GM23338 (cell line): ENCODE data around the gene RASSF4. TPM values are rescaled to one million over a fixed set of nuclear protein-coding genes. Genes with fewer than 3 reads are reported as not detected.

Source experiments
- ATAC-seq: fragments of 200-7000 bp; cut with Tn5 transposase; 3 replicates; pipeline ENCODE4 v1.9.1; 2020
- DNase-seq: peaks from one replicate; pipeline ENCODE4 v3.0.0-alpha.2; 2015; ENCODE audit warnings: low spot score
- H2AFZ ChIP-seq: fragments of 200-600 bp; sonication (generic); 2 replicates; pipeline ENCODE4 v1.8.0; 2016; ENCODE audit warnings: antibody characterized with exemption, mild to moderate bottlenecking, moderate library complexity
- H3F3A ChIP-seq: fragments of 200-600 bp; sonication (generic); replicated peaks from 2 replicates; pipeline ENCODE4 v1.8.0; 2017; ENCODE audit warnings: antibody characterized with exemption, mixed run types, low read depth
- H3K27ac ChIP-seq: fragments of 200-600 bp; sonication (generic); 2 replicates; pipeline ENCODE4 v1.6.1; 2016; ENCODE audit warnings: low read depth
- H3K27me3 ChIP-seq: fragments of 200-600 bp; sonication (generic); 2 replicates; pipeline ENCODE4 v1.8.0; 2016; ENCODE audit warnings: mild to moderate bottlenecking, mixed run types, moderate library complexity; ENCODE audit not compliant: insufficient read depth
- H3K36me3 ChIP-seq: fragments of 200-600 bp; sonication (generic); 2 replicates; pipeline ENCODE4 v1.8.0; 2016; ENCODE audit warnings: mild to moderate bottlenecking; ENCODE audit not compliant: insufficient read depth
- H3K4me1 ChIP-seq: fragments of 200-600 bp; sonication (generic); 2 replicates; pipeline ENCODE4 v1.8.0; 2016; ENCODE audit warnings: mild to moderate bottlenecking, moderate library complexity; ENCODE audit not compliant: insufficient read depth
- H3K4me2 ChIP-seq: fragments of 200-600 bp; sonication (generic); 2 replicates; pipeline ENCODE4 v1.7.1; 2017; ENCODE audit warnings: mixed run types
- H3K4me3 ChIP-seq: fragments of 200-600 bp; sonication (generic); 2 replicates; pipeline ENCODE4 v1.6.1; 2016; ENCODE audit warnings: mixed run types
- H3K79me2 ChIP-seq: fragments of 200-600 bp; sonication (generic); replicated peaks from 2 replicates; pipeline ENCODE4 v1.8.0; 2017; ENCODE audit warnings: mild to moderate bottlenecking; ENCODE audit not compliant: insufficient read depth
- H3K9me2 ChIP-seq: fragments of 200-600 bp; sonication (generic); 2 replicates; pipeline ENCODE4 v1.8.0; 2017; ENCODE audit not compliant: insufficient read depth
- H4K20me1 ChIP-seq: fragments of 200-600 bp; sonication (generic); replicated peaks from 2 replicates; pipeline ENCODE4 v1.8.0; 2017; ENCODE audit warnings: mild to moderate bottlenecking; ENCODE audit not compliant: insufficient read depth
- H3K27ac Mint-ChIP-seq: 2 replicates; pipeline ENCODE4 v1.8.0; 2020; ENCODE audit warnings: inconsistent platforms, mild to moderate bottlenecking, moderate library complexity, mixed read lengths
- H3K27me3 Mint-ChIP-seq: 3 replicates; pipeline ENCODE4 v1.8.0; 2022; ENCODE audit warnings: low read depth, mild to moderate bottlenecking, moderate library complexity, mixed read lengths, inconsistent platforms; ENCODE audit not compliant: insufficient read depth, poor library complexity
- H3K36me3 Mint-ChIP-seq: 3 replicates; pipeline ENCODE4 v1.8.0; 2021; ENCODE audit warnings: low read depth, mild to moderate bottlenecking, inconsistent platforms, moderate library complexity, mixed read lengths
- H3K4me1 Mint-ChIP-seq: 3 replicates; pipeline ENCODE4 v1.8.0; 2020; ENCODE audit warnings: mild to moderate bottlenecking, inconsistent platforms, mixed read lengths
- H3K4me3 Mint-ChIP-seq: 3 replicates; pipeline ENCODE4 v1.8.0; 2021; ENCODE audit warnings: moderate library complexity, mild to moderate bottlenecking, inconsistent platforms, mixed read lengths
- H3K9me3 Mint-ChIP-seq: 3 replicates; pipeline ENCODE4 v1.8.0; 2020; ENCODE audit warnings: moderate library complexity, mild to moderate bottlenecking, inconsistent platforms, mixed read lengths
- CREB1 ChIP-seq: fragments of 250-450 bp; sonication (Bioruptor Pico); IDR thresholded peaks from 2 replicates; pipeline ENCODE4 v1.5.0; 2020; ENCODE audit warnings: low read depth, mild to moderate bottlenecking, moderate library complexity
- EZH2 ChIP-seq: fragments of 200-600 bp; sonication (generic); IDR thresholded peaks from one replicate; pipeline ENCODE4 v1.8.0; 2017; ENCODE audit warnings: antibody characterized with exemption, mild to moderate bottlenecking, low read depth; ENCODE audit not compliant: unreplicated experiment
- POLR2AphosphoS5 ChIP-seq: IDR thresholded peaks from 2 replicates; pipeline ENCODE4 v1.6.1; 2016; ENCODE audit warnings: antibody characterized with exemption, low read depth
- ZNF114 ChIP-seq: fragments of 250-450 bp; sonication (Bioruptor Pico); IDR thresholded peaks from 2 replicates; pipeline ENCODE4 v1.5.0; 2020; ENCODE audit warnings: mild to moderate bottlenecking, moderate library complexity
- polyA plus RNA-seq: library from polyadenylated mRNA; unstranded; fragments of >200 nt; fragmentation: Nextera tagmentation; extraction: Ambion mirVana; gene quantifications from 2 replicates; pipeline ENCODE4 v1.2.1, GENCODE V29; 2016
- total RNA-seq: library from RNA; depleted of rRNA; stranded (reverse); fragments of >200 nt; shearing (Covaris generic); gene quantifications from 2 replicates; pipeline ENCODE4 v1.2.3, GENCODE V29; 2014
- TF ChIP-seq, protein P1 (sequence below): fragments of 250-450 bp; sonication (Bioruptor Pico); IDR thresholded peaks from 2 replicates; pipeline ENCODE4 v1.5.0; 2020; ENCODE audit warnings: mild to moderate bottlenecking, moderate library complexity

Gene RASSF4
- total and polyA plus RNA-seq, 2 experiments from 2014 or later = 12.4 to 13.6 TPM

DNA sequence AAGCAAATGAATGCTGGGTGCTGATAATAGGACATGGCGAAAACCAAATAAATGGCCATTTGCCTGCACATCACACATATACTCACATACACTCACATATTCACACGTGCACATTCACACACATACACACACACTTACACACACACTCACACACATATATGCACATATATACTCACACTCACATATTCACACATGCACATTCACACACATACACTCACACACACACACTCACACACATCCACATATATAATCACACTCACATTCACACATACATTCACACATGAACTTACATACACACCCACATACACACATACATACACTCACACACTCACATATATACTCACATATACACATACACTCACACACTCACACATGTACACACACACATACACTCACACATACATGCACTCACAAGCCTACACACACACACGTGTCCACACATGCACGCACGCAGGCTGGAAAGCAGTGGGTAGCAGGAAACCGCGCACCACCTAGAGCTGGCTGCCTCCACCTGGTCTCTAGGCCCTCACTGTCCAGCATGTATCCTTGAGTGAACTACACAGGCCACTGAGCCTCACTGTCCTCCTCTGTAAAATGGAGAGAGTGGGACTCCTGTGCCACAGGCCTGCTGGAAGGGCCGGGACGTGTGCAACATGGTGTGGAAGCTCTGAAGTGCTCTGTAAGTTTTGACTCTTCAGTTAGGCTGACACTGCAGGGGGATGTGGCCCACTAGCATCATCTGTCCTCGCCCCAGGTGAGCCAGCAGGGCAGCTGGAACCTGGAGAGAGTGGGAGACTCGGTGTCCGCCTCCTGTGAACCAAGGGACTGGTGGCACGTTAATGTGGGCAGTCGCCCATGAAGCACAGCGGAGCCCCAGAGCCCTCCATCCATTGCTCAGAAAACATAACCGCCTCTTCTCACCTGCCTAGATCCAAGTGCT, 33.5 kb upstream of the RASSF4 start (continued):
- TF ChIP-seq, protein P1, sequence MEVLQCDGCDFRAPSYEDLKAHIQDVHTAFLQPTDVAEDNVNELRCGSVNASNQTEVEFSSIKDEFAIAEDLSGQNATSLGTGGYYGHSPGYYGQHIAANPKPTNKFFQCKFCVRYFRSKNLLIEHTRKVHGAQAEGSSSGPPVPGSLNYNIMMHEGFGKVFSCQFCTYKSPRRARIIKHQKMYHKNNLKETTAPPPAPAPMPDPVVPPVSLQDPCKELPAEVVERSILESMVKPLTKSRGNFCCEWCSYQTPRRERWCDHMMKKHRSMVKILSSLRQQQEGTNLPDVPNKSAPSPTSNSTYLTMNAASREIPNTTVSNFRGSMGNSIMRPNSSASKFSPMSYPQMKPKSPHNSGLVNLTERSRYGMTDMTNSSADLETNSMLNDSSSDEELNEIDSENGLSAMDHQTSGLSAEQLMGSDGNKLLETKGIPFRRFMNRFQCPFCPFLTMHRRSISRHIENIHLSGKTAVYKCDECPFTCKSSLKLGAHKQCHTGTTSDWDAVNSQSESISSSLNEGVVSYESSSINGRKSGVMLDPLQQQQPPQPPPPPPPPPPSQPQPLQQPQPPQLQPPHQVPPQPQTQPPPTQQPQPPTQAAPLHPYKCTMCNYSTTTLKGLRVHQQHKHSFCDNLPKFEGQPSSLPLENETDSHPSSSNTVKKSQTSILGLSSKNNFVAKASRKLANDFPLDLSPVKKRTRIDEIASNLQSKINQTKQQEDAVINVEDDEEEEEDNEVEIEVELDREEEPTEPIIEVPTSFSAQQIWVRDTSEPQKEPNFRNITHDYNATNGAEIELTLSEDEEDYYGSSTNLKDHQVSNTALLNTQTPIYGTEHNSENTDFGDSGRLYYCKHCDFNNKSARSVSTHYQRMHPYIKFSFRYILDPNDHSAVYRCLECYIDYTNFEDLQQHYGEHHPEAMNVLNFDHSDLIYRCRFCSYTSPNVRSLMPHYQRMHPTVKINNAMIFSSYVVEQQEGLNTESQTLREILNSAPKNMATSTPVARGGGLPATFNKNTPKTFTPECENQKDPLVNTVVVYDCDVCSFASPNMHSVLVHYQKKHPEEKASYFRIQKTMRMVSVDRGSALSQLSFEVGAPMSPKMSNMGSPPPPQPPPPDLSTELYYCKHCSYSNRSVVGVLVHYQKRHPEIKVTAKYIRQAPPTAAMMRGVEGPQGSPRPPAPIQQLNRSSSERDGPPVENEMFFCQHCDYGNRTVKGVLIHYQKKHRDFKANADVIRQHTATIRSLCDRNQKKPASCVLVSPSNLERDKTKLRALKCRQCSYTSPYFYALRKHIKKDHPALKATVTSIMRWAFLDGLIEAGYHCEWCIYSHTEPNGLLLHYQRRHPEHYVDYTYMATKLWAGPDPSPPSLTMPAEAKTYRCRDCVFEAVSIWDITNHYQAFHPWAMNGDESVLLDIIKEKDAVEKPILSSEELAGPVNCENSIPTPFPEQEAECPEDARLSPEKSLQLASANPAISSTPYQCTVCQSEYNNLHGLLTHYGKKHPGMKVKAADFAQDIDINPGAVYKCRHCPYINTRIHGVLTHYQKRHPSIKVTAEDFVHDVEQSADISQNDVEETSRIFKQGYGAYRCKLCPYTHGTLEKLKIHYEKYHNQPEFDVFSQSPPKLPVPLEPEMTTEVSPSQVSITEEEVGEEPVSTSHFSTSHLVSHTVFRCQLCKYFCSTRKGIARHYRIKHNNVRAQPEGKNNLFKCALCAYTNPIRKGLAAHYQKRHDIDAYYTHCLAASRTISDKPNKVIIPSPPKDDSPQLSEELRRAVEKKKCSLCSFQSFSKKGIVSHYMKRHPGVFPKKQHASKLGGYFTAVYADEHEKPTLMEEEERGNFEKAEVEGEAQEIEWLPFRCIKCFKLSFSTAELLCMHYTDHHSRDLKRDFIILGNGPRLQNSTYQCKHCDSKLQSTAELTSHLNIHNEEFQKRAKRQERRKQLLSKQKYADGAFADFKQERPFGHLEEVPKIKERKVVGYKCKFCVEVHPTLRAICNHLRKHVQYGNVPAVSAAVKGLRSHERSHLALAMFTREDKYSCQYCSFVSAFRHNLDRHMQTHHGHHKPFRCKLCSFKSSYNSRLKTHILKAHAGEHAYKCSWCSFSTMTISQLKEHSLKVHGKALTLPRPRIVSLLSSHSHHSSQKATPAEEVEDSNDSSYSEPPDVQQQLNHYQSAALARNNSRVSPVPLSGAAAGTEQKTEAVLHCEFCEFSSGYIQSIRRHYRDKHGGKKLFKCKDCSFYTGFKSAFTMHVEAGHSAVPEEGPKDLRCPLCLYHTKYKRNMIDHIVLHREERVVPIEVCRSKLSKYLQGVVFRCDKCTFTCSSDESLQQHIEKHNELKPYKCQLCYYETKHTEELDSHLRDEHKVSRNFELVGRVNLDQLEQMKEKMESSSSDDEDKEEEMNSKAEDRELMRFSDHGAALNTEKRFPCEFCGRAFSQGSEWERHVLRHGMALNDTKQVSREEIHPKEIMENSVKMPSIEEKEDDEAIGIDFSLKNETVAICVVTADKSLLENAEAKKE = no peak
- TF ChIP-seq POLR2AphosphoS5 = no peak

DNA sequence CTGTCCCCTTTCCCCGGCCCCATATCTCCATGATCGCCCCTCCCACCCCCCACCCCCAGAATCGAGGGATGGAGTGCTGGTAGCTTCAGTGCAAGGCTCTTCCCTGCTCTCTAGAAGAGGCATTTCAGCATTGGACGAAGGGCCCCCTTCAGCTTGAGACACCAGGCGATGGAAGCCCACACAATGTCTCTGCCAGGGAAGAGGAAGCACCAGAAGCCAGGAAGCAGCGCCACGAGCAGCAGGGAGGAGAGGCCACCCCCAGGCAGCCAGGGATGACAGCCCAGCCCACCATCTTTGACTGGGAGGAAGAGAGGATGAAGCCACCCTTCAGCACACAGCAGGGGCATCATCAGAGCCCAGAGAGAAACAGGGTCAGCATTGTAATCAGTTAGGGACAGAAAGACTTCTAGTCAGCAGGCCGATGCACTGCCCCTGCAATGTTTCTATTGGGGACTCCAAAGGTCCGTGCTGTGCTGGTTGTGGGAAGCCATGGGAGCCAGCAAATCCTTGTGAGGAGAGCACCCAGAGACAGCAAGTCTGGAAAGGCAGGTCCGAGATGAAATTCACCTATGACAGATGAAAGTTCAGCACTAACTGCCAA, 32.8 kb upstream of the RASSF4 start:
- Histone ChIP-seq H3K27me3 (no peaks in the 10 kb centered on the region), H3K36me3 (no peaks in the 10 kb centered on the region), H4K20me1 (no peaks in the 10 kb centered on the region), H3K4me3 (no peak overlapping the region), H3K4me2 (no peak overlapping the region), H3K79me2 (no peaks in the 10 kb centered on the region), H3K4me1 (no peaks in the 10 kb centered on the region), H3F3A (no peaks in the 10 kb centered on the region), H2AFZ (no peak overlapping the region), H3K27ac (no peak overlapping the region), H3K9me2 (no peaks in the 10 kb centered on the region; the same call in 1 of the 2 replicates)
- no peaks in the 10 kb centered on the region for H3K4me1 Mint-ChIP-seq
- H3K9me3 Mint-ChIP-seq = peaks cover 7% of the 10 kb centered on the region; the same call in 2 of the 3 replicates
- H3K4me3 Mint-ChIP-seq = no peak overlapping the region
- ATAC-seq (no peak), DNase-seq (no peak)
- peaks cover 4% of the 10 kb centered on the region for H3K27me3 Mint-ChIP-seq
- H3K36me3 Mint-ChIP-seq = no peaks in the 10 kb centered on the region
- no peak overlapping the region for H3K27ac Mint-ChIP-seq
- TF ChIP-seq EZH2 (no peak), ZNF114 (CRISPR knock-in tag) (no peak), CREB1 (no peak)
- TF ChIP-seq, protein P1 = no peak
